BJ (cell line): ENCODE data around the gene SLC22A5. TPM values are rescaled to one million over a fixed set of nuclear protein-coding genes. Genes with fewer than 3 reads are reported as not detected.
"Not testable (repeated sequence)": the region's sequence is repeated elsewhere in the genome, so short reads cannot be mapped to it uniquely, and the experiment has no call there.

ENCODE experiments used
- CTCF ChIA-PET: fragments of 350-600 bp; formaldehyde crosslinking; extraction: SDS; loops from one replicate; lab custom pipeline; 2021; ENCODE audit warnings: antibody characterized with exemption, inconsistent platforms; lab: Yijun Ruan, JAX
- POLR2A ChIA-PET: fragments of 300-600 bp; sonication (Branson Sonifier 250); formaldehyde crosslinking; extraction: SDS; loops from one replicate; lab custom pipeline; 2021; ENCODE audit warnings: antibody characterized with exemption; lab: Charles Lee
- DNase-seq: peaks from one replicate; pipeline ENCODE4 v3.0.0-alpha.2; 2011; ENCODE audit warnings: low read depth
- H3K27me3 ChIP-seq: 2 replicates; pipeline ENCODE4 v1.6.0; 2011; ENCODE audit warnings: low read length; ENCODE audit not compliant: control insufficient read depth, insufficient read depth
- H3K36me3 ChIP-seq: 2 replicates; pipeline ENCODE4 v1.5.1; 2011; ENCODE audit warnings: low read length; ENCODE audit not compliant: control insufficient read depth, insufficient read depth
- H3K4me3 ChIP-seq: 2 replicates; pipeline ENCODE4 v1.5.1; 2011; ENCODE audit warnings: low read depth, mild to moderate bottlenecking, control low read depth, low read length
- CTCF ChIP-seq: IDR thresholded peaks from 2 replicates; pipeline ENCODE4 v1.5.1; 2011; ENCODE audit warnings: low read depth, mild to moderate bottlenecking, control low read depth, inconsistent platforms, low read length, moderate library complexity; ENCODE audit not compliant: insufficient read depth
- polyA plus RNA-seq: library from polyadenylated mRNA; depleted of rRNA; stranded (reverse); fragments of >200 nt; gene quantifications from 2 replicates; pipeline ENCODE4 v1.2.3, GENCODE V29; 2011

SLC22A5 gene
- polyA plus RNA-seq, 1 experiment = 13.8 TPM

GRCh38 chr5:132413567-132413966, 44.1 kb downstream of the SLC22A5 start:
- H3K36me3 ChIP-seq = no peaks in the 10 kb centered on the region
- POLR2A ChIA-PET = no interaction called here
- DNase-seq = no peak
- no peaks in the 10 kb centered on the region for H3K27me3 ChIP-seq
- no peak overlapping the region for H3K4me3 ChIP-seq
- TF ChIP-seq CTCF = no peak
- CTCF ChIA-PET = interaction anchor here (1.5 to 6.0 kb wide), 2 partner anchors 24 to 85 kb away, joined by 3 to 64 read pairs; no protein-coding TSS in a partner anchor

- Histone ChIP-seq H3K36me3 (no peaks in the 10 kb centered on the region), H3K4me3 (no peak overlapping the region), H3K27me3 (no peaks in the 10 kb centered on the region)
- CTCF ChIA-PET = interaction anchor here (0.9 to 6.0 kb wide), 6 partner anchors 22 to 84 kb away, joined by 3 to 64 read pairs (median 4); partner anchors contain the start of gene IRF1
- POLR2A ChIA-PET = no interaction called here
- DNase-seq = no peak
- no peak for TF ChIP-seq CTCF
Observed at GRCh38 chr5:132414634-132415378, 45.3 kb downstream of the SLC22A5 start.

- DNase-seq, H3K27me3 ChIP-seq, H3K36me3 ChIP-seq, H3K4me3 ChIP-seq, POLR2A ChIA-PET: not testable (repeated sequence)
- CTCF ChIA-PET = interaction anchor here (1.1 to 6.0 kb wide), 4 partner anchors 29 to 83 kb away, joined by 3 to 64 read pairs (median 9); partner anchors contain the start of gene IRF1
Observed at GRCh38 chr5:132415516-132415915, 46.0 kb downstream of the SLC22A5 start.

- TF ChIP-seq CTCF = no peak
- POLR2A ChIA-PET = no interaction called here
- H3K36me3 ChIP-seq = no peaks in the 10 kb centered on the region; the same call in 1 of the 2 replicates
- DNase-seq = no peak
- CTCF ChIA-PET = interaction anchor here (0.6 to 6.0 kb wide), 4 partner anchors 10 to 176 kb away, joined by 3 to 64 read pairs (median 4); no protein-coding TSS in a partner anchor
- no peaks in the 10 kb centered on the region for H3K27me3 ChIP-seq
- H3K4me3 ChIP-seq = no peak overlapping the region
Observed at GRCh38 chr5:132416306-132417009, 46.9 kb downstream of the SLC22A5 start.

- no peak for DNase-seq
- TF ChIP-seq CTCF = no peak
- ChIA-PET CTCF (interaction anchor here (0.6 to 6.0 kb wide), 6 partner anchors 10 to 403 kb away, joined by 3 to 64 read pairs (median 4); partner anchors contain the start of gene IRF1), POLR2A (no interaction called here)
- Histone ChIP-seq H3K27me3 (no peaks in the 10 kb centered on the region), H3K4me3 (no peak overlapping the region), H3K36me3 (no peaks in the 10 kb centered on the region; the same call in 1 of the 2 replicates)
Observed at GRCh38 chr5:132417010-132417439, 47.5 kb downstream of the SLC22A5 start.
